T-helper 1 cell (primary cell): ENCODE results near the gene IRF8.
"Not testable (repeated sequence)": the region's sequence is repeated elsewhere in the genome, so short reads cannot be mapped to it uniquely, and the experiment has no call there.

Experiments
- DNase-seq, 5 donors: peaks; one replicate each; pipeline ENCODE4 v3.0.0-alpha.2; 2012 to 2020

IRF8 gene

DNA sequence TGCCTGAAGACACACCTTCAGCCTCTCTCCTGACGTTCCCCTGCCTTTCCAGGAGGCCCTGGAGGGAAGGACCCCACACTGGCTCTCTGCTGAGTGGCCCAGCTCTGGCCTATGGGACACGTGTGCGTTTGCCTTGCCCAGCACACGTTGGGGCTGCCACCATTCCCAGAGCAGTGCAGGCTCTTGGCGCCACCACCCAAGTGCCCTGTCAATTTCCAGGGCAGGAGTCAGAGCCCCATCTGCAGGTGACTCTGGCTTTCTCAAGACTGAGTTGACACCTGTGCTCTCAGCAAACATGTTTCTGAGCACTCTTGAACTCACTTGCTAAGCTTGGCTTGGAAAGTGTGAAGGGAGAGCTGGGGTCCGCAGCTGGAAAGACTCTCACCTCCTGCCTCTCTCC, 4.7 kb upstream of the IRF8 start:
- no peak for DNase-seq

DNA sequence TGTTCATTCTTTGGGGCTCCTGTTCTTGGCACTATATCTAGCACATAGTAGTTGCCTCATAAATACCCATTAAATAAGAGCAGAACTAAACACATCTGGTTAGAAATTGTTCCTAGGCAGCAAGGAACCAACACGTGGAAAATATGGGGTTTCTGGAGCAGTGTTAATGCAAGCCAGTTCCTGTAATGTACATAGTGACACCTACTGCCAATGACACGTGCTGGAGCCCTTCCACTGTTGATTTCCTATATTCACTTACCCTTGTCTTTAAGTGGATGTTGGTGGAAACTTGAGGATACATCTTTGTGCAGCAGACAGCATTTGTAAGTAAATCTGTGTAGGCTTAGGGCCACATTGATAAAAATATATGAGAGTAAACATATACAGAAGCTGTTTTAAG, 1.6 kb upstream of the IRF8 start:
- no peak for DNase-seq

DNA sequence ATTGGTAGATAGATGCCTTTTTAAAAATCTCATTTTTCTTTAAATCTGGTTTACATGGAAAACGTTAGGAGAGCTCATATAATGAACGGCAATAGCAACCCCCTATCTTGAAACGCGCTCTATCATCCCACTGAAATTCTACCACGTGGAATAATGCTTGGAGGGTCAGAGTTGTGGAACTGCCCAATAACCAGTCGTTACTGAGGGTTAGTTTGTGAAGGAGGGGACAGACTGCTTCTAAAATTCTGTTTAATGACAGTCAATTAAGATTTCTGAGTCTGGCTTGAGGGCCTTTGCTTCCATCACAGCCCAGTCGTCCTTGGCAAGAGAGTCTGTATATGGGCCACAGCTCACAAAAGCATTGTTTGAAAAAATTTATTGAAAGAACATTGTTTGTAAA, 482 bp downstream of the IRF8 start:
- DNase-seq: no peak

DNA sequence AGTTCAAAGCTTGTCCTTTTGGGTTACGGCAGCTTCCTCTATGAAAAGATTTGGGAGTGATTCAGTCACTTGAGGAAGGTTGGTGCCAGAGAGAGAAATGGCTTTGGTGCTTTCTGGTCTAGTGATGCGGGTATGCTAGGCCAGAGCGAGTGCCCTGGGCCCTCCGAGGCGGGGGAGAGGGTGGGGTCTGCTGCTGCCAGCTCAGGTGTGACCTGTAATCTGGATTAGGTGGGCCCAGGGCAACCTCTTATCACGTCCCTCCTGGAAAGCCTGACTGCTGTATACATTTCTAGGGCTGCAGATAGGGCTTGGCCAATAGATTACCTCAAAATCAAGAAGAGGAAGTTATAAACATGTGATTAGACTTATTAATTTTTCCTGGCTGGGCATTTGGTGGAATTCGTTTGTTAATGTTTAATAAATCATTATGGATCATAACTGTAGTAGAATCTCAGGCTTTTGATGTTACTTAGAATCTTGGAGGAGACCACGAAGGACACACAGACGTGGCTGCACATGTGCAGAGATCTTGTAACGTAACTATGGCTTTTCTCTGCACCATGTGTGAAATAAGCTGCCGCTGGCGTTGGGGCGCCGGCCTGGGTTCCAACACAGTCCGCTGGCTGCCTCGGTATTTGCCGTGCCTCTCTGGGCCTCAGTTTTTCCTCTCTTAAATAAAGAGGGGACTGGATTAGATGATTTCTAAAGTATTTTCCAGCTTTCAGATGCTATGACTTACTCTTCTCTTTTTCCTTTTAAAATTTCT, 1.2 kb downstream of the IRF8 start:
- no peak for DNase-seq

DNA sequence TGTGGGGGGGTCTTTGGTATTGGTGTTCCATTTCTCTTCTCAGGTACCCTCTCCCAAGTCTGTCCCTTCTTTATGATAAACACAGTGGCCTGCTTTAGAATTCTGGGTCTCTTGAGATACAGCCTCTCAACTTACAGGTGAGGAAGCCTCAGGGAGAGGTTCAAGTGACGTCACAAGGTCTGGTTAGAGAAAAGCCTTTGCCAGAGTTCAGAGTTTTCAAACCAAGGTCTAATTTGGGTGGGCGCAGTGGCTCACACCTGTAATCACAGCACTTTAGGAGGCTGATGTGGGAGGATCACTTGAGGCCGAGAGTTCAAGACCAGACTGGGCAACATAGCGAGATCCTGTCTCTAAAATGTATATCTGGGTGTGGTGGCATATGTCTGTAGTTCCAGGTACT, 2.1 kb downstream of the IRF8 start:
- DNase-seq: no peak

DNA sequence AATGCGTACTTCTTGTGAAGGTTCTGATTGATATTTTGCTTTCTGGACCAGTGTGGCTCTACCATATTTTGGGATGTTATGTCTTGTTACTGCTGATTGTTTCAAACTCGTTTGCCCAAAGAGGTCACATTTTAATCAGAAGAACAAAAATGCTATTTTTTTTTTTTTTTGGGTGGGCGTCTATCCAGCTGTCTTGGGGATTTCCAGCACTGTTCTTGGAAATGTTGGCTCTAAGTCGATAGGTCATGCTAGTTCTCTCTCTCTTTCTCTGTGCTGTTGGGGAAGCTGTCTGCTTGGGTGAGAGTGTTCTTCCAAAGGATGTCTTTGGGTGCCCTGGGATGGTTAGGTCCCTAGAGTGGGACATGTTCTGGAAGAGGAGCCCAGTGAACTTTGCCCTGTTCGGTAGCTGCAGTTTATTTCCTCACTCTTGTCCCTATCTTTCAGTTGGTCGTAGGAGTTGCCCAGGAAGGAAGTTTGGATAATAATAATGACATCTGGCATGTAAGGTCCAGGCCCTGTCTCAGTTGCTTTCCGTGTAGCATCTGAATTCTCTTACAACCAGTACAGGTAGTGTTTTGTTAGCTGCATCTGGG, 2.9 kb downstream of the IRF8 start:
- DNase-seq: no peak

DNA sequence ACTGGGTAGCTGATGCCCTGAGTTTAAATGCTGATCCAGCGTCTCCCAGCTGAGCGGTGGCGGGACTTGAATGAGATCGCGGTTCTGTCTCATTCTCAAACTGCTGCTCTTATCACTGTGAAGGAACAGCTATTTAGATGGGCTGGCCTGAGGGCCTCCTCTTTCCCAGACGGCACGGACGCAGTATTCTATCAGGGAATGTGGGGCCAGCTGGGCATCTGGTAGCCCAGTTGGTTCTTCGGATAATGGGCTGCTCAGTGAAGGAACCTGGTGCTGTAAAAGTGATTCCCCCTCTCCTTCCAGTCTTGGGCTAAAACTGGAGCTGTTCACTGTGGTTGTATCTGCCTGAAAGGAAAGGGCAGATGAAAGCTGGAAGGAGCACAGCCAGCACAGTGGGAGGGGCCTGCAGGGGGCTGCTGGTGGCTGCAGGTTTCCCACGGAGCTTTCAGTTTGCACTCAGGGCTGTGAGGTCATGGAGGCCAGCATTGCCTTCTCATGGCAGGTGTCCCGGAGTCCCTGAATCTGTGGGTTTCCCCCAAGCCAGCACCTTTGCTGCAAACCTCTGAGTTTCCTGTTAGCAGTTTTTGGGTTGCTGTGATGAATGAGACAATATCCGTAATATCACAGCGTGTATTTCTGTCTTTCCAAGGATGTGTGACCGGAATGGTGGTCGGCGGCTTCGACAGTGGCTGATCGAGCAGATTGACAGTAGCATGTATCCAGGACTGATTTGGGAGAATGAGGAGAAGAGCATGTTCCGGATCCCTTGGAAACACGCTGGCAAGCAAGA, 3.6 kb downstream of the IRF8 start:
- DNase-seq: peak in 3 of 5 donors; percentile 25 to 61 (median 45)

DNA sequence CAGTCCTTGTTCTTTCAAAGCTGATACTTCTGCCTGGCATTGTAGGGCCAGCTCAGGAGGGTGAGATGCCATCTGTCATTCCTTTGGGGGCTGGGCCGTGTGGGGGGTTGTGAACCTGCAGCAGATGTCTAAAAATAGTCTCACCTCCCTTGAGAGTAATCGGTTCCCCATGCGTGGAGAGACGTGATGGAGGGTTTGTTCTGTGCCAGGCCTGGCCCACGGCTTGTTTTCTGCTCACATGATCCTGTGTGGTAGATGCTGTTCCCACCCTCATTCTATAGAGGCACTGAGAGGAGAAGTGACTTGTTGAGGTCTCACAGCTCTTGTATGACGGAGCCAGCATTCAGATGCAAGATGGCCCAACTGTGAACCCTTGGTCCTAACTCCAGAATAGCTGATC, 4.6 kb downstream of the IRF8 start:
- DNase-seq: no peak

DNA sequence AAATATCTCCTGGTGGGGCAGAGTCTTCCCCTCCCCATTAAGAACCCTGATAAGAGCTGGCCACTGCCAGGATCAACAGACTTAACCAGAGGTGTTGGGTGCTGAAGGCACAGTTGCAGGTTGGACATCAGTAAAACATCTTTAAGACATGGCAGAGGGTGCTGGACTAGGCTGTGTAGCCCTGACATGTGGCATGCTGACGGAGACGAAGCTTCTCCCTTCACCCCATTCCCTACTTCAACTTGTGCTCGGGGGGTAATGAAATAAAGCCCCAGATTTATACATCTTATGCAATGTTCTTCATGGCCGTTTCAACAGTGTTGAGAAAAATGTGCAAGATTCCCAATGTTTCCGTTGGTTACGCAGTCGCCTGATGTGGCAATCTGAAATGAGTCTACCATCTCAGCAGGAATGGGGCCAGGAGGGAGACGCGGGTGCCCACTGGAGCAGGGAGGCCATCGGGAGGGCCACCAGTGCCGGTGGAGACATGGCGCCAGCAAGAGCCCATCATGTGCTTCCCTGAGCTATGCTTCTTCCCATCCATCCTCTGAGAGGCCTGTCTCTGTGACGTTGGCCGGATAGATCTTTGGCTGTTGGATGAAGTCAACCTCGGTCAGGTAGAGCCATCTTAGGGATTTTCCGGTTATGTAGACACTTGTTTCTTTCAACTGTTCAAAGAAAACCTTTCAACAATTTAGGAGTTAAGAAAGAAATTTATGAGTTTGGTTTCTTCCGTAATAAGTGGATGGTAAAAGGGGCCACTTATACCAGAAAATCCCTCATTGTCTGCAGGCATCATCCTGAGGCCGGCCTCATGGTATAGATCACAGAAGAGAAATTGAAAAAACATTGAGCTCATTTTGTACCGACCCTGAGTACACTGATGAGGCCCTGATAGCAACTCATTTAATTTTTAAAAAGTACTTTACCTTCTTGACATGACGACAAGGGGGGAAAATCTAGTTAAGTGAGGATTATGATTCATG, 6.4 kb downstream of the IRF8 start:
- no peak for DNase-seq

DNA sequence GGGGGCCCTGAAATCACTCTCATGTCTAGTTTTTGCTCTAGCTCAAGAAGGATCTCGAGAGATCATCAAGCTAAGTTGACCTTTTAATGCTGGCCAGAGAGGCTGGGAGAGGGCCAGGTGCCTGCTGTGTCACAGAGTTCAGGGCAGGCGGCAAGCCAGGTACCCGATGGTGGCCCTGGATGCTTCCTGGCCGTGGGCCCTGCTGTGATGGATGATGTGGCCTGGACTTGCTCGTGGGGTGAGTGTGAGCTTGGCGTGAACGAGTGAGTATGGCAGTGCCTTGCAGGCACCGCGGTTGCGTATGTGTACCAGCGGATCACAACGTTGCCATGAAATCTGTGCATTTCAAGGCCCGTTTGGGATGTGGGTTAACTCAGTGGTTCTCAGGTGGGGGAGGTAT, 7.4 kb downstream of the IRF8 start:
- no peak for DNase-seq

DNA sequence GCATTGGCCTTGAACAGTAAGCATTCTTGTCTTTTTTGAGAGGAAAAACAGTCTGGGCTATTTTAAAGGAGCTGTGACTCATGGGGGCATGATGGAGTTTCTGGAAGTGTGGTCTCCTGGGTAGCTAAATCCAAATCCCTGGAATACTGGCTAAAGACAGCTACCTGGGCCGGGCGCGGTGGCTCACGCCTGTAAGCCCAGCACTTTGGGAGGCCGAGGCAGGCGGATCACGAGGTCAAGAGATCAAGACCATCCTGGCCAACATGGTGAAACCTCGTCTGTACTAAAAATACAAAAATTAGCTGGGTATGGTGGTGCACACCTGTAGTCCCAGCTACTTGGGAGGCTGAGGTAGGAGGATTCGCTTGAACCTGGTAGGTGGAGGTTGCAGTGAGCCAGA, 8.3 kb downstream of the IRF8 start:
- not testable (repeated sequence) for DNase-seq

DNA sequence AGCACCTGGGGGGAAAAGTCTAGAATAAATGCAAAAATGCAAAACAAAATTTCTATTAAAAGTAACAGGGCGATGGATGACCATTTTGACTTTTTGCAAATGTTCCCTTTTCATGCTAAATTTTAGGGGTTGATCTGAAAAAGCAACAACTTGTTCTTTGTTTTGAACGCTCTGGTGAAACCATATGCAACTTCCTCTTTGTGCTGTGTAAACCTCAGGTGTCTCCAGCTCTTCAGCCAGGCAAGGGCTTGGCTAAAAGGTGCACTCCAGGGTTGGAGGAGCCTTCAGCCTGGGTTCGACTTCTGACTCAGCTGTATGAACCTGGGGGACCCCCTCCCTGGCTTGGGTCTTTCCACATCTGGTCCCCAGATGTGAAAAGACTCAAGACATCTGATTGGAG, 9.5 kb downstream of the IRF8 start:
- DNase-seq: no peak

DNA sequence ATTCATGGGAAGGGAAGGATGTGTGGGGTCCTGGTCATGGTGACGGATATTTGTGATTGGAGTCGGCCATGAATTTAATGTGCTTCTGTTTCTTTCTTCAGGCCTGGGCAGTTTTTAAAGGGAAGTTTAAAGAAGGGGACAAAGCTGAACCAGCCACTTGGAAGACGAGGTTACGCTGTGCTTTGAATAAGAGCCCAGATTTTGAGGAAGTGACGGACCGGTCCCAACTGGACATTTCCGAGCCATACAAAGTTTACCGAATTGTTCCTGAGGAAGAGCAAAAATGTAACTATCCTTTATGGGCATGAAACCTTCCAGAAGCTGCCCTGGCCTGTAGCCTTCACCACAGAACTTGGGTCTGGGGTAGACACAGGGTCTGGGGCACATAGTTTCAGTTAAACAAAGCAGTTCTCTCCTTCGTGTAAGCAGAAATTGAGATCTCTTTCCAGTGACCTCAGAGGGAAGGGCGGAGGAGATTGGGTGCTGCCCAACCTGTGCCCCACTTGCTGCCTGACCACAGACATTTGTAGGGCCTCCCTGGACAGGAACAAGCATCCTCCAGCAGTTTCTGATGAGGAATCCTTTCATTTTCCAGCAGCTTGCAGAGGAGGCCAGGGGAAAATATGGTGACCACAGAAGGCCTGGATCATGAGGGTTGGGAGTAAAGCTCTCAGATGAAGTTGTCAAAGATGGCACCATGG, 10.1 kb downstream of the IRF8 start:
- no peak for DNase-seq

DNA sequence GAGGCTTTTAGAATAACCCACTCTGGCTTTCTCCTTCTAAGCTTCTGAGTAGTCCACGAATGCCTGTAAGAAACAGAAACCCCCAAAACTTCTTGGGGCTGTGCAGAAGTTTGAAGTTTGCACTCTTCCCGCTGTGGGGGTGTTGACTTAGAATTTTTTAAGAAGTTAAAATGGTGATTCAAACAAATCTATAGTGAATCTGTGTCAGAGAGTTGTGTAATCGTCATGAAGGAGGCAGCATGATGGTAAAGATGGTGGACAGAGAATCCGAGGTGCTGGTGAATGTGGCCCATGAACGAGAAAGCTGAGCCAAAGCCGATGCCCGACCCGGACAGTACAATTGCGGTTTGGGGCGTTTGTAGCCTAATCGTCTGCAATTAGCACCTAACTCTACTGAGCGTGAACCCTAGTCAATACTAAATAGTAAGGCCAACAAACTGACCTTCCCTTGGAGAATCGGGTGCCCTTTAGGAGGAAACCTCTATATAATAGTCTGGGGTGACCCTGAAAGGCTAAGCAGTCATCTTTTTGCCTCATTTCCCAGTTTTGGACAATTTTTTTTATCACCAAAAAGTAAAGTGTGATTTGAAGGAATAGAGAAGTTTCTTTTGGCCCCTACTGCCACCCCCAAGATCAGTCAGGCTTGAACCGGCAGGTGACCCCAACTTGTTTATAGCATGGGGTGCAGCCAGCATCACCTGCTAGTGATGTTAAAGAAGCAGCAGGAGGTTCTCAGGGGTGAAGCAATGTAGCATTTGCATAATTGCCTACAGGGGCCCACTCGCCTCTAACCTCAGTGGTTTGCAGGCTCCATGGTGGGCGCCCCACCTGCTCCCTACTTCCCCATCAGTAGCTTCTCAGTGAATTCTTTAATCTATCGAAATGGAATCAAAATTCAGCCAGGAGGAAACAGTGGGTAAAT, 11.2 kb downstream of the IRF8 start:
- no peak for DNase-seq

DNA sequence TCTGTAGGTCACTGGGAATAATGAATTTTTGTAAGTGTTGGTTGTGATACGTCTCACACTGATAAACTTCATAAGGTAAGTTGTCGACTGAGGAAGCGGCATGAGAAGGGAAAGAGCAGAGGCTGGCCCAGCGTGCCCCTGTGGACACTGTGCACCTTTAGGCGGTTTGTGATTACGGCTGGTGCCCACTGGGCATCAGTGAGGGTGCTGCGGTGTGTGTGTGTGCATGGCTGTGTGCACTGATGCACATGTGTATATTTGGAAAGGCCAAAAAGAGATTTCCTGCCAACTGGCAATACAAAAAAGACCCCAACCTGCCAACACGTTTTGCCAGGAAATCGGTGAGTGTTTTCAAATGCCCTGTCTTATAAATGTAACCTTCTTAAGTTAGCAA, 11.9 kb downstream of the IRF8 start:
- no peak for DNase-seq

DNA sequence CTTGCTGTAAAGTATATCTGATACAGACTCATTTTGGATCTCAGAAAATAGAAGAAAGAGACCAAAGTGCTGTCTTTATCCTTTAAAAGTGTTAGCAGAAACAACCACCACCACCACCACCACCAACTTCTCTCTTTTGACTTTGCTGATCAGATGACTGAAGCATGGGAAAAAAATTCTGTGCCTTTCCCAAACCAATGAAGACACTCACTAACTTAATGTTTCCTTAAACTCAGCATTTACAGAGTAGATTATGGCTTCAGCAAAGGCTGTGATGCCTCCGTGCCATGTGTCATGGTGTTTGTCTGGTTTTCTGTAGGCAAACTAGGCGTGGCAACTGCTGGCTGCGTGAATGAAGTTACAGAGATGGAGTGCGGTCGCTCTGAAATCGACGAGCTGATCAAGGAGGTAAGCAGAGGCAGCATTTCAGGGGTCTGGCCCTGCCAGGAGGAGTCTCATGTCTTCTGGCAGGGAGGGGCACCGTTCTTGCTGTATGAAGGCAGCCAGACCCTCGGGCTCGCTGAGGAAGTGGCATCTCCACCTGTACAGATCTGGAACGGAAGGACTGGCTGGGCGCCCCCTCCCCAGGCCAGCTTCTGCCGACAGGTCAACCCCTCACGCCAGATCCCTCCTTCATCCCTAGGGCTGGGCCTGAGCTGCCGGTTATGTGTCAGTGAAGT, 12.4 kb downstream of the IRF8 start:
- no peak for DNase-seq

DNA sequence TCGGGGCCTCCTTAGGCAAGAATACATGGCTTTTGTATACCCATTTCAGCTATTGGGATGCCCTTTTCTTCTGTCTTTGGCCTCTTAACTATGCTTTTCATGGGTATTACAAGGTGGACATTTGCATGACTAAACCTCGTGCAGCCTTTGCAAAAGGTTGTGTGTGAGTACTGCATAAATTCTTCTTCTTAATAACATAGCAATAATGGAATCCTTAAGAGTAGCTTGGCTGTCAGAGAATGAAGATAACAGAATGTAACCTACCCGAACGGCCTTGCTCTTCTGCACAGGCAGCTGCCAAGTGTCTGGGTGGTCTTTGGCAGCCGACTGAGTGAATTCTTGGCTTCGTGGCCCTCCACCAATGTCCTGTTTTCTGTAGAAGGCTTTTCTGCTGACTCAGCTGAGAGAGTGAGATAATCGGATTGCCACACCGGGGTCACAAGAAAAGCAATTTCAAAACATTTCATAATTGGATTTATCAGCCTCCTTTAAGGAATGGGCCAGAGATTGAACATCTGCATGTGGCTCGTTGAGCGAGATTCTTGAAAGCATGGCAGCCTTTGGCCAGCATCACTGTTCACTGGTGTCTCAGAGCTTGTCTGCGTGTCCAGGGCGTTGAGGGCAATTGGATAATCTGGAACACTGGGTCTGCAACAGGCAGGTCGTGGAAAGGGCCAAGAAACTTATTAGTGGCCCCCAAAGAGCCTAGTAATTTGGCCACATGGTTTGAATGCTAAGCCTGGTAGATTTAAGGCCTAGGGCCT, 13.4 kb downstream of the IRF8 start:
- DNase-seq: no peak

DNA sequence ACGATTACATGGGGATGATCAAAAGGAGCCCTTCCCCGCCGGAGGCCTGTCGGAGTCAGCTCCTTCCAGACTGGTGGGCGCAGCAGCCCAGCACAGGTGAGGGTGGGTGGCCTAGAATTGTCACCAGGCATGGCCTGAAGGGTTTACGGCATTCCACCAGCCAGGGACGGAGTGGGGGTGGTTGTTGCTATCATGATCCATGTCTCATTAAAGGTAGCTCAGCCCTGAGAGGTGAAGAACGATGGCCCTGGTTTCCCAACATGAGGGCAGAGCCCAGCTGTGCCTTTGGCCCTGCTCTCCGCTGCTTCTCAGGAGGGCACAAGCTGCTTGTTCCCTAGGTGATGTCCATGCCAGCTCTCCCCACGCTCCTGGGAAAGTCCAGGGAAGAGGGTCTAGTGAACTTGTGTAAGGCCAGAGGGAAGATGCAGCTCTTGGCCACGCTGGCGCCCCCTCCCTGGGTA, 14.2 kb downstream of the IRF8 start:
- no peak for DNase-seq

DNA sequence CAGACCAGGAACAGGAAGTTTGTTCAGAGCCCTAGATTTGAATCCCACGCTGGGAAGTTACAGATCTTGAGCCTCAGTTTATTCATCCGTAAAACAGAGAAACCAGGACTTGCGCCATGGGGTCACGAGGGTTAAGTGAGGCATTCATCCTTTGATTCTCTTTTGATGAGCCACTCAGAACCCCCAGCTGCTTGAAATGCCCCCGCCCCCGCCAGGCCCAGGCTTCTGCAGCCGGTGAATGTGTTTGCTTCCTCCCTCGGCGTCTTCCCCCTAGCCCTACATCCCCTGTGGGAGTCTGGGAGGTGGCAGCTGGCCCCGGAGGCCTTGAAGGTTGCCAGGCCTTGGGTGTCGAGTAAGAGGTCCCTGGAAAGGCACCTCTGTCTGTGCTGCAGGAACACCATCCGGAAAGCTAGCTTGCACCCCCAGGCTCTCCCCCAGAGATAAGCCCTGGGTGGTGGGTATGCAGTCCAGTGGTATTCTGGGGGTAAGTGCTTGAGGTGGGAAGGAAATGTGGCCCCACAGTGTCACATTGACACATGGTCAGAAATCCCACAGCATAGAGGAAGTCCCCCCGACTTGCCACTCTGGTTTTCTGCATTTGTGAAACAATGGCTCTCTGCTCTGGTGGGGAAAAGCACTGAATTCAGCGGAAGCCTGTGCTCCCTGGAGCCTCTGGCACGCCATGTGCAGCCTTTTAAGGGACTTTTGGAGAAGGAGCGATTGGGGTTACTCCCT, 14.9 kb downstream of the IRF8 start:
- DNase-seq: no peak
